Fibroblast of the aortic adventitia (primary cell): ENCODE measurements around the gene MTFR2. TPM values are rescaled to one million over a fixed set of nuclear protein-coding genes. Genes with fewer than 3 reads are reported as not detected.
A peak's percentile ranks its signal among the peaks of the same experiment; 100 is the strongest.

Experiments
- DNase-seq: peaks from one replicate; pipeline ENCODE4 v3.0.0-alpha.2; 2010; ENCODE audit warnings: low read depth
- H3K4me3 ChIP-seq: 2 replicates; pipeline ENCODE4 v1.5.1; 2011; ENCODE audit warnings: low read depth, mild to moderate bottlenecking, control low read depth, low read length, moderate library complexity
- total RNA-seq: library from RNA; depleted of rRNA; stranded (reverse); fragments of >200 nt; gene quantifications from 2 replicates; pipeline ENCODE4 v1.2.3, GENCODE V29; 2012; ENCODE audit warnings: low replicate concordance
- TF ChIP-seq, protein P1 (sequence below): IDR thresholded peaks from 2 replicates; pipeline ENCODE4 v1.5.1; 2011; ENCODE audit warnings: mild to moderate bottlenecking, low read length, control low read depth, inconsistent platforms; ENCODE audit not compliant: insufficient read depth

The MTFR2 gene
- total RNA-seq, 1 donor = 6.1 TPM

DNA sequence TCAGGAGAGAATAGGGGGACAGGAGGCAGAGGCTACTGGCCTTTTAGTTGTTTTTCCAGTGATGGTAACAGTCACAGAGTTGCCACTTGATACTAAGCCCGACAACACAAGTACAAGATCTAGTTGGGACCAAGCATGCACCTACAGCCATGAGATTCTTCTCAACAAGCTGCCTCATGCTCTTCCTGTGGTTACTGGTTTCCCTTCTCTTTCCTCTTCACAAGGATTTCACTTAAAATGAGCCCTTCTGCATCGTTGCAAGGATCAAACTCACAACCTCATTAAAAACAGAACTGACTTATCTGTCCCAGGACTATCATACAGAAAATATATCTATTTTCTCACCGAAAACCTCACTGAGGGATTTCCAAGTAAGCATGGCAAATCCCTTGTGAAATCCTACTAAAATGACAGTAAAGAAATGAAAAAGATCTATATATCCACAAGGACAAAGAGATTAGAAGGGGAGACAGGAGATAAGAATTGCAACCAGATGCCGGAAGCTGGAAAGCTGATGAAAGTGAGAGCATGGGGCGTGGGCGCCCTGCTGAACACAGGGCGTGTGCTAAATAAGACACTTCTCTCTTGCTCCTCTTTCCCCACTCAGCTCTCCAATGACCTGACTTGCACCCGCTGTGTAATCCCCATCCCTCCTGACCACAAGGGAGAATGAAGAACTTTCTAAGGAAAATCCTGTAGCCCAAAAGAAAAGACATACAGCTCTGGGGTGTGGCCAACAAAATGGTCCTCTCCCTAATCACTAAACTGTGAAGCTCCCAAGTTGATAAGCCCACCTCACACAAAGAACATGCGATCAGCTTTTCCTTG is 13.4 kb downstream of the MTFR2 start:
- no peak overlapping the region for H3K4me3 ChIP-seq
- TF ChIP-seq, protein P1, sequence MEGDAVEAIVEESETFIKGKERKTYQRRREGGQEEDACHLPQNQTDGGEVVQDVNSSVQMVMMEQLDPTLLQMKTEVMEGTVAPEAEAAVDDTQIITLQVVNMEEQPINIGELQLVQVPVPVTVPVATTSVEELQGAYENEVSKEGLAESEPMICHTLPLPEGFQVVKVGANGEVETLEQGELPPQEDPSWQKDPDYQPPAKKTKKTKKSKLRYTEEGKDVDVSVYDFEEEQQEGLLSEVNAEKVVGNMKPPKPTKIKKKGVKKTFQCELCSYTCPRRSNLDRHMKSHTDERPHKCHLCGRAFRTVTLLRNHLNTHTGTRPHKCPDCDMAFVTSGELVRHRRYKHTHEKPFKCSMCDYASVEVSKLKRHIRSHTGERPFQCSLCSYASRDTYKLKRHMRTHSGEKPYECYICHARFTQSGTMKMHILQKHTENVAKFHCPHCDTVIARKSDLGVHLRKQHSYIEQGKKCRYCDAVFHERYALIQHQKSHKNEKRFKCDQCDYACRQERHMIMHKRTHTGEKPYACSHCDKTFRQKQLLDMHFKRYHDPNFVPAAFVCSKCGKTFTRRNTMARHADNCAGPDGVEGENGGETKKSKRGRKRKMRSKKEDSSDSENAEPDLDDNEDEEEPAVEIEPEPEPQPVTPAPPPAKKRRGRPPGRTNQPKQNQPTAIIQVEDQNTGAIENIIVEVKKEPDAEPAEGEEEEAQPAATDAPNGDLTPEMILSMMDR = no peak
- DNase-seq = no peak

DNA sequence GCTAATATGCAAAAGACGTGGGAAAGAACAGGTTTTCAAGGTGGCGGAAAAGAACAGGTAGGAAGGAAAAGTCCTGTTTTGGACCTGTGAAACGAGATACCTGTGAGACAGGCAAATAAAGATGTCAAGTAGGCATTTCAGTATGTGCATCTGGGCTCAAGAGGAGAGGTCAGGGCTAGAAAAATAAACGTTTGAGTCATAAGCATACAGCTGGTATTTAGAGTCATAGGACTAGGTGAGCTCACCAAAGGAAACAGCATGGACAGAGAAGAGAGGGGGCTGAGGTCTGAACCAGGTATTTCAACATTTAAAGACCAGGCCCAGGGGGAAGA is 14.9 kb downstream of the MTFR2 start:
- TF ChIP-seq, protein P1 = no peak
- DNase-seq = no peak
- H3K4me3 ChIP-seq = no peak overlapping the region

DNA sequence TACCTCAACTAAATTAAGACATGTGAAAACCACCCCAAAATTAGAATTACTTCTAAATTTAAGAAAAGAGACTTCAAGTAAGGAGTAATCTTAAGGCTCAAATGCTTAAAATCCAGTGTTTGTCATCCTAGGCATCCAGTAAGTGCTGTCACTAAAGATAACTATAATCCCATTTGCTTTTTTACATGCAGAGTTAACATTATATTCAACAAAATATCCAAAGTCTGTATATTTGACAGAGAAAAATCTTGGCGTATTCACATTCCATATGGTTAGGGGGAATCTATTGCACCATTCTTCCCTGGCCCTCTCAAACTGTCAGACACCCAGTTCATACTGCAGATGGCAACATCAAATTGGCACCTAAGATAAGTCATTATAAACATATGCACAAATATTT is 17.4 kb downstream of the MTFR2 start:
- H3K4me3 ChIP-seq = no peak overlapping the region
- DNase-seq = no peak
- TF ChIP-seq, protein P1 = no peak

DNA sequence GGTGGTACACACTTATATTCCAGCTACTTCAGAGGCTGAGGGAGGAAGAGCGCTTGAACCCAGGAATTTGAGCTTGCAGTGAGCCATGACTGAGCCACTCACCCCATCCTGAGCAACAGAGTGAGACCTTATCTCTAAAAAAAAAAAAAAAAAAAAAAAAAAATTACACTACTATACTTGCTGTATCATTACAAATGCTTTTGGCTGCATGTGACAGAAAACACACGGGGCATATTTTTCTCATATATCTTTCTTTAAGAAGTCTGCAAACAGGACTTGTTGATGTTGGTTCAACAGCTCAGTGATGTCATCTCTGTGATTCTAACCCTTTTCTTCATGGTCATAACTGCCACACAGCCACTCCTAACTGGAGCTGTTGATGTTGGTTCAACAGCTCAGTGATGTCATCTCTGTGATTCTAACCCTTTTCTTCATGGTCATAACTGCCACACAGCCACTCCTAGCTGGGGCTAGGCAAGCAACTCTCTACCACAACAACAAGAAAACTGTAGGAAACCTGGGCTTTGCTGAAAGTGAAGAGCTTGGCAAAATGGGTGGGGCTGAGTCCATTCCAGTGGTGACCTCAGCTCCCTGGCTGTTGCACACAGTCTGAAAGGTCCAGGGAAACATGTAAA is 19.8 kb downstream of the MTFR2 start:
- H3K4me3 ChIP-seq = no peak overlapping the region
- DNase-seq = peak; percentile 59
- TF ChIP-seq, protein P1 = no peak

DNA sequence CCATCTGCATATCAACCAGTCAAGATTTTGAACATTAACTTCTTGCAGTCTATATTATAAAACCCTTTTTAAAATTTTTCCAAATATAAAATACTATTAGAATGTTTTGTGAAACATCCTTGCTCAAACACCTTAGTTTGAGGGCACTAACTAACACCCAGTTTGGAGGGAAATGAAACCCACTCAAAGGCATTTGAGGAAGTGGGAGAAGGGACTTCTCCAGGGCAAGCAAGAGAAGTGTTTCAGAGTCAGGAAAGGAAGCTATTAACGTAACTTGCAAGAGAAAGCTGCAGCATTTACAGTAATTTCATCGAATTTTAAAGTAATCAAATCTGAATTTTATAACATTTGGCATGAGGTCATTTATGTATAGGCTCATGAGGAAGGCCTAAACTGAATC is 21.3 kb downstream of the MTFR2 start:
- TF ChIP-seq, protein P1 = no peak
- H3K4me3 ChIP-seq = no peak overlapping the region
- no peak for DNase-seq

DNA sequence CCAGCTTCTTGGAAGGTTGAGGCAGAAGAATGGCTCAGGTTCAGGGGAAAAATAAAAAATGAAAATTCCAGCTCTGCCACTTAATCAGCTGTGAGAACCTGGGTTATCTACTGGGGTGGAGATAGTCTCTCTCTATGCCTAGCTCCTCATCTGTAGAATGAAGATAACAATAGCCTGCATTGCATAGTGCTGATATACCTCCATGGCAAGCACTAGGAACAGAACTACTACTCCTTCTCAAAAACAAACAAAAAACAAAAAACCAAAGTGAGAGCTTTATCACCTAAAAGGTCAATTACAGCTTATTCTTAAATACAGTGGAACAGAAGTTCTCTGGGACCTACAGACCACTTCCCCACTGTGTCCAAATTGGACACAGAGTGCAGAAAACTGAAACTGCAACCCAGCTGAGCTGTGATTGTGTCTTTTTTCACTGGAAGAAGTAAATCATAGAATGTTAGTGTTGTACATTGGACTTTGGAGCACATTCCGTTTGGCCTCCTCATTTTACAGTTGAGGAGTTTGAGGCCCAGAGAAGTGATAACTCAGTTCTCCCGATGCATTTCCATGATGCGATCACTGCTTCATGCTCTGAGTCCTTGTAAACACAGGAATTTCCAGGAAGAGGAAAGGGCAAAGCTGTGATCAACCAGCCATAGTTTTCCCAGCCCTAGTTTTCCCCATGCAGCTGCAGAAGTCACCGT is 23.3 kb downstream of the MTFR2 start:
- DNase-seq = peak; percentile 63
- H3K4me3 ChIP-seq = no peak overlapping the region
- TF ChIP-seq, protein P1 = no peak
